GM12801 (cell line): ENCODE results near the gene COL11A2.

ENCODE experiments used
- CTCF ChIP-seq: IDR thresholded peaks from one replicate; pipeline ENCODE4 v1.5.1; 2011; ENCODE audit warnings: control low read depth; ENCODE audit not compliant: insufficient read length; ENCODE audit errors: extremely low read depth

The COL11A2 gene

GRCh38 chr6:33192105-33192646 is at the start of gene COL11A2:
TSS of gene COL11A2 (minus strand) at chr6:33192467. CDS start at chr6:33192240, 227 bp downstream.
- TF ChIP-seq CTCF = no peak

DNA sequence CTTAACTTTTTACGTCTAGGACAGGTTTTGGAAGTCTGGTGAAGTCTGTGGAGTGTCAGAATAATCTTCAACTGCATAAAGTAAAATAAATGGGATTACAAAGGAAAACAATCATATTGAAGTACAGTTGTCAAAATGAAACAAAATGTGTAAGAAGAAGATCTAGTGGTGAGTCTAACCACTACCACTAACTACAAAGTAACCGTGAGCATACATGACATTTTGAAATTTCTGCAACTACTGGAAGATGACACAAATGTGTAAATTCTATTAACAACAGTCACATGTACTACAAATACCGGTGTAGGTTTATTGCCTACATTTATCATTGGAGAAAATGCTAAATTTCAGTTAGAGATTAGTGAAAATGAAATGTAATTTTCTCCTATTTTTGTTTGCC is 49.7 kb upstream of the COL11A2 start:
- no peak for TF ChIP-seq CTCF

DNA sequence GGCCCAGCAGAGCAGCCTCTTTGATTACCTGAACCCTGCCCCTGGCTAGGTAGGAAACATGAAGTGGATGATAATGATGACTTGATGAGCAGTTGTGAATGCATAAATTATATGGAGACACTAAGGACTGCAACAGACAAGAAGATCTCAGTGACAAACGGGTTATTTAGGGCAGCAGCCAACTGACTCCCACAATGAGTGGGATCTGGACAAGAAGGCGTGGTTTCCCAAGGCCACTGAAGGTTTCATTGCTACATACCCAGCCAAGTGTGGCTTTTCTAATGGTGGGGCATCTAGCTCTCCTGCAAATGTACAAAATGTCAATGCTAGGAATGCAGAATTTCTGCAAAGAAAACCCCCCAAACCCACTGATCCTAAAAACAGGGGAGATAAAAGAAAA is 45.5 kb upstream of the COL11A2 start:
- TF ChIP-seq CTCF = no peak

- no peak for TF ChIP-seq CTCF
Measured at GRCh38 chr6:33236852-33237251, 44.6 kb upstream of the COL11A2 start.

DNA sequence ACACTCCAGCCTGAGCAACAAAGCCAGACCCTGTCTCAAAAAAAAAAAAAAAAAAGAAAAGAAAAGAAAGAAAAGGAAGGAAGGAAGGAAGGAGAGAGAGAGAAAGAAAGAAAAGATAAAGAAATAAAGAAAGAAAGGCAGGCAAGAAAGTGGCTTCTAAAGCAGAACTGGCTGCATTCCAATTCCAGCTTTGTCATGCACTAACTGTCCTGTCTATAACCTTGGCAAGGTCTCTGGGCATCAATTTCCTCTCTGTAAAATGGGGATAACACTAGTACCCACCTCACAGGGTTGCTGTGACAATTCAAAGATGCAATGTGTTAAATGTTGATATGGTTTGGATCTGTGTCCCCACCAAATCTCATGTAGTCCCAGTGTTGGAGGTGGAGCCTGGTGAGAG is 44.1 kb upstream of the COL11A2 start:
- TF ChIP-seq CTCF = no peak

- no peak for TF ChIP-seq CTCF
Measured at GRCh38 chr6:33235221-33235634, 43.0 kb upstream of the COL11A2 start.

- TF ChIP-seq CTCF = no peak
Measured at GRCh38 chr6:33217681-33218080, 25.4 kb upstream of the COL11A2 start.
